ENCODE results near the gene RCAN3. TPM values are rescaled to one million over a fixed set of nuclear protein-coding genes. Genes with fewer than 3 reads are reported as not detected.

Gene RCAN3
- total and polyA plus RNA-seq, 7 donors: 0.31 to 3.0 (median 0.96) TPM

GRCh38 chr1:24493785-24494184 lies 8.9 kb upstream of the RCAN3 start:
- no peak for TF ChIP-seq CTCF (IDR thresholded peaks at IDR 0.05)
- Histone ChIP-seq H3K27me3 (ENCODE audit: insufficient read depth in 3 of 3, low read length in 2 of 3) (peaks cover 0 to 26% (median 3%) of the 10 kb centered on the region in 3 donors), H3K4me3 (no peak overlapping the region), H3K9me3 (no peaks in the 10 kb centered on the region), H3K36me3 (ENCODE audit: insufficient read depth in 1 of 2, low read depth in 1 of 2) (no peaks in the 10 kb centered on the region), H3K4me1 (no peaks in the 10 kb centered on the region), H3K27ac (no peak overlapping the region)
- 73 to 86% (median 83%) methylated on average over 3 of the region's 3 CpGs for WGBS, 3 donors
- no peak for DNase-seq
- no peak for ATAC-seq
- intact Hi-C loops (cut with DNase I): no loop called here

GRCh38 chr1:24498589-24498988 lies 4.0 kb upstream of the RCAN3 start:
- Histone ChIP-seq H3K27me3 (ENCODE audit: insufficient read depth in 3 of 3, low read length in 2 of 3) (peaks cover 0 to 42% (median 14%) of the 10 kb centered on the region in 3 donors), H3K36me3 (ENCODE audit: insufficient read depth in 1 of 2, low read depth in 1 of 2) (no peaks in the 10 kb centered on the region), H3K9me3 (no peaks in the 10 kb centered on the region), H3K4me3 (no peak overlapping the region), H3K4me1 (no peaks in the 10 kb centered on the region), H3K27ac (no peak overlapping the region)
- intact Hi-C loops (cut with DNase I): no loop called here
- ATAC-seq: no peak
- WGBS, 3 donors: 77 to 87% (median 78%) methylated on average over 12 of the region's 12 CpGs
- DNase-seq: no peak
- TF ChIP-seq CTCF (IDR thresholded peaks at IDR 0.05): no peak

DNA sequence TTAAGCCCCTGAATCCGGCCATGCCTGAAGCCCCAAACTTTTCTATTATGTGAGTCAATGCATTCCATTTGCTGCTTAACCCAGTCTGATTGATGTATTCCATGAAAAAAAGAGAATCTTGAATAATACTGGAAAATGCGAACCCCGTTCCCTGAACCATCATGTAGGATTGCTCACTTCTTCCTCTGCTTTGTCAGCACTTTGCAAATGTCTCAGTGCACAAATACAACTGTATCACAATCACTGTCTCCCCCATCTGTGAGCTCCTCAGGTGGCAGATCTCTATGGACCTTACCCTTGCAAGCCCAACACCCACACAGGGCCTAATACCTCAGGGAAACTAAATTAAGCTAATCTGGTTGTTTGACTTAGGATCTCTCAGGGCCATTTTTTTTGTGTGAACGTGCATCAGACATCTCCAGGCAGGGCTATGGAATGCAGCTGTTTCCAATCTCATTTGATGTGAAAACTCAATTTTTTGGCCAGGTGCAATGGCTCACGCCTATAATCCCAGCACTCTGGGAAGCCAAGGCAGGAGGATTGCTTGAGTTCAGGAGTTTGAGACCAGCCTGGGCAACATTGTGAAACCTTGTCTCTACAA lies 2.1 kb upstream of the RCAN3 start:
- Histone ChIP-seq H3K9me3 (no peaks in the 10 kb centered on the region), H3K4me3 (no peak overlapping the region), H3K4me1 (no peaks in the 10 kb centered on the region), H3K27ac (no peak overlapping the region), H3K27me3 (ENCODE audit: insufficient read depth in 3 of 3, low read length in 2 of 3) (peaks cover 0 to 51% (median 15%) of the 10 kb centered on the region in 3 donors), H3K36me3 (ENCODE audit: insufficient read depth in 1 of 2, low read depth in 1 of 2) (no peaks in the 10 kb centered on the region)
- intact Hi-C loops (cut with DNase I): no loop called here
- 59 to 64% (median 59%) methylated on average over 5 of the region's 5 CpGs for WGBS, 3 donors
- DNase-seq (no peak), ATAC-seq (no peak)
- no peak for TF ChIP-seq CTCF (IDR thresholded peaks at IDR 0.05)

- no peak for DNase-seq
- Histone ChIP-seq H3K9me3 (no peaks in the 10 kb centered on the region), H3K36me3 (ENCODE audit: insufficient read depth in 1 of 2, low read depth in 1 of 2) (no peaks in the 10 kb centered on the region), H3K4me3 (peak overlapping the region; percentile 61), H3K27me3 (ENCODE audit: insufficient read depth in 3 of 3, low read length in 2 of 3) (peaks cover 0 to 54% (median 15%) of the 10 kb centered on the region in 3 donors), H3K27ac (no peak overlapping the region), H3K4me1 (no peaks in the 10 kb centered on the region)
- no peak for ATAC-seq
- 55 to 56% (median 55%) methylated on average over 16 of the region's 16 CpGs for WGBS, 3 donors
- TF ChIP-seq CTCF (IDR thresholded peaks at IDR 0.05): no peak
- intact Hi-C loops (cut with DNase I): no loop called here
Observed at GRCh38 chr1:24501371-24502064, 1.1 kb upstream of the RCAN3 start.

All from psoas muscle (tissue), 8 donors.